Neural progenitor cell (in vitro differentiated cells): ENCODE measurements around the gene PDIA6. TPM values are rescaled to one million over a fixed set of nuclear protein-coding genes. Genes with fewer than 3 reads are reported as not detected.

Experiments
- DNase-seq: peaks from one replicate; pipeline ENCODE4 v3.0.0-alpha.2; 2016; ENCODE audit warnings: low spot score
- H2AFZ ChIP-seq: fragments of 200-600 bp; sonication (generic); replicated peaks from 2 replicates; pipeline ENCODE4 v1.6.1; 2016; ENCODE audit warnings: antibody characterized with exemption
- H3F3A ChIP-seq: fragments of 200-600 bp; sonication (generic); 2 replicates; pipeline ENCODE4 v1.6.1; 2016; ENCODE audit warnings: antibody characterized with exemption, low read depth
- H3K27ac ChIP-seq: fragments of 200-600 bp; sonication (generic); 2 replicates; pipeline ENCODE4 v1.5.1; 2016; ENCODE audit warnings: mild to moderate bottlenecking
- H3K27me3 ChIP-seq: fragments of 200-600 bp; sonication (generic); 2 replicates; pipeline ENCODE4 v1.6.1; 2016; ENCODE audit warnings: mild to moderate bottlenecking, moderate library complexity
- H3K36me3 ChIP-seq: fragments of 200-600 bp; sonication (generic); 2 replicates; pipeline ENCODE4 v1.5.1; 2016
- H3K4me1 ChIP-seq: fragments of 200-600 bp; sonication (generic); 2 replicates; pipeline ENCODE4 v1.6.1; 2016; ENCODE audit warnings: mixed run types
- H3K4me2 ChIP-seq: fragments of 200-600 bp; sonication (generic); 2 replicates; pipeline ENCODE4 v1.6.1; 2016
- H3K4me3 ChIP-seq: fragments of 200-600 bp; sonication (generic); 2 replicates; pipeline ENCODE4 v1.5.1; 2016
- H3K79me2 ChIP-seq: fragments of 200-600 bp; sonication (generic); 2 replicates; pipeline ENCODE4 v1.6.1; 2016; ENCODE audit warnings: low read depth
- H3K9ac ChIP-seq: fragments of 200-600 bp; sonication (generic); 2 replicates; pipeline ENCODE4 v1.6.1; 2016
- H3K9me3 ChIP-seq: fragments of 200-600 bp; sonication (generic); 2 replicates; pipeline ENCODE4 v1.5.1; 2016; ENCODE audit warnings: low read depth
- H4K20me1 ChIP-seq: fragments of 200-600 bp; sonication (generic); 2 replicates; pipeline ENCODE4 v1.6.1; 2016; ENCODE audit warnings: low read depth
- H3K27ac Mint-ChIP-seq: 3 replicates; pipeline ENCODE4 v1.8.0; 2021; ENCODE audit warnings: mixed read lengths
- H3K27me3 Mint-ChIP-seq: 2 replicates; pipeline ENCODE4 v1.8.0; 2022; ENCODE audit warnings: low read depth, mild to moderate bottlenecking, inconsistent platforms, moderate library complexity, mixed read lengths; ENCODE audit not compliant: insufficient read depth
- H3K36me3 Mint-ChIP-seq: 3 replicates; pipeline ENCODE4 v1.8.0; 2021; ENCODE audit warnings: mixed read lengths
- H3K4me1 Mint-ChIP-seq: 3 replicates; pipeline ENCODE4 v1.8.0; 2021; ENCODE audit warnings: mixed read lengths
- H3K4me3 Mint-ChIP-seq: 3 replicates; pipeline ENCODE4 v1.8.0; 2021; ENCODE audit warnings: mild to moderate bottlenecking, moderate library complexity, mixed read lengths
- H3K9me3 Mint-ChIP-seq: 3 replicates; pipeline ENCODE4 v1.8.0; 2020; ENCODE audit warnings: mixed read lengths
- CTCF ChIP-seq: fragments of 200-600 bp; sonication (generic); IDR thresholded peaks from 2 replicates; pipeline ENCODE4 v1.5.1; 2017; ENCODE audit warnings: antibody characterized with exemption, mild to moderate bottlenecking
- EZH2 ChIP-seq: fragments of 200-600 bp; sonication (generic); IDR thresholded peaks from 2 replicates; pipeline ENCODE4 v1.6.1; 2017; ENCODE audit warnings: antibody characterized with exemption, mild to moderate bottlenecking, moderate library complexity
- EZH2phosphoT487 ChIP-seq: fragments of 200-600 bp; sonication (generic); IDR thresholded peaks from 2 replicates; pipeline ENCODE4 v1.6.1; 2017; ENCODE audit warnings: antibody characterized with exemption
- total RNA-seq: library from RNA; depleted of rRNA; stranded (reverse); fragments of >200 nt; gene quantifications from 2 replicates; pipeline ENCODE4 v1.2.3, GENCODE V29; 2015; ENCODE audit warnings: low replicate concordance

Gene PDIA6
- total RNA-seq, 1 donor from 2014 or later, result 381 TPM

DNA sequence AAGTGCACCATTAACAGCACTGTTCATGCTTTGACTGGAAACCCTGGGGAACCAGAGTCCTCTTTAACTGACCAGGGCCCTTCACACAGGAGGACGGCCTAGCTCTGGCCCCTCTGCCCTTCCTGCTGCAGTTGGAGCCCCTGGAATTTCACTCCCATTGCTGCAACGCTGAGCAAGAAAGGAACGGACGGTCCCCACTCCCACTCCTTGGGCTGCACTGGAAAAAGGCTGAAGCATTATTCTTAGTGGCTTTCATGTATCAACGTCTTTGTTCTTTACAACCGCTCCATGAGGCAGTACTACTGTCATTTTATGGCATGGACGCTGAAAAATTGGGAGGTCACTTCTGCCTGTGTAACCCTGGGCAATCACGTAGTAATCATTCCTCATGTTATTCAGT is 9.9 kb downstream of the PDIA6 start:
- Histone ChIP-seq H3K9ac (no peak overlapping the region), H3K27ac (no peak overlapping the region), H3K36me3 (peaks cover 19% of the 10 kb centered on the region), H3K79me2 (peaks cover 87% of the 10 kb centered on the region), H3K27me3 (no peaks in the 10 kb centered on the region), H3K4me1 (peaks cover 3% of the 10 kb centered on the region), H3K4me3 (no peak overlapping the region), H3F3A (no peaks in the 10 kb centered on the region), H3K9me3 (no peaks in the 10 kb centered on the region), H3K4me2 (peak overlapping the region; percentile 31), H2AFZ (no peak overlapping the region), H4K20me1 (peaks cover 65% of the 10 kb centered on the region)
- no peak for DNase-seq
- Mint-ChIP-seq H3K4me3 (no peak overlapping the region), H3K4me1 (peaks cover 5% of the 10 kb centered on the region), H3K27me3 (no peaks in the 10 kb centered on the region), H3K9me3 (peaks cover 2% of the 10 kb centered on the region), H3K27ac (no peak overlapping the region), H3K36me3 (peaks cover 19% of the 10 kb centered on the region)
- TF ChIP-seq EZH2phosphoT487 (no peak), EZH2 (no peak), CTCF (no peak)

GRCh38 chr2:10800163-10800562 is 12.4 kb downstream of the PDIA6 start:
- DNase-seq, result no peak
- Histone ChIP-seq H4K20me1 (peaks cover 60% of the 10 kb centered on the region), H3K9ac (no peak overlapping the region), H3K4me3 (no peak overlapping the region), H3K9me3 (no peaks in the 10 kb centered on the region), H3K79me2 (peaks cover 83% of the 10 kb centered on the region), H3F3A (no peaks in the 10 kb centered on the region), H3K4me2 (no peak overlapping the region), H3K4me1 (peaks cover 3% of the 10 kb centered on the region), H3K27me3 (no peaks in the 10 kb centered on the region), H3K27ac (no peak overlapping the region), H3K36me3 (peaks cover 22% of the 10 kb centered on the region), H2AFZ (no peak overlapping the region)
- TF ChIP-seq CTCF (no peak), EZH2 (no peak), EZH2phosphoT487 (no peak)
- Mint-ChIP-seq H3K36me3 (peaks cover 24% of the 10 kb centered on the region), H3K4me3 (no peak overlapping the region), H3K9me3 (peaks cover 2% of the 10 kb centered on the region), H3K27ac (no peak overlapping the region), H3K27me3 (no peaks in the 10 kb centered on the region), H3K4me1 (peaks cover 3% of the 10 kb centered on the region)

GRCh38 chr2:10798783-10799182 is 13.8 kb downstream of the PDIA6 start:
- TF ChIP-seq EZH2phosphoT487, result no peak
- no peak for TF ChIP-seq EZH2
- TF ChIP-seq CTCF, result peak; percentile 54
- H3K36me3 Mint-ChIP-seq, result peaks cover 26% of the 10 kb centered on the region
- H4K20me1 ChIP-seq, result peaks cover 64% of the 10 kb centered on the region

More at GRCh38 chr2:10798783-10799182, 13.8 kb downstream of the PDIA6 start:
- no peaks in the 10 kb centered on the region for H3F3A ChIP-seq
- H3K9me3 ChIP-seq, result no peaks in the 10 kb centered on the region
- peaks cover 24% of the 10 kb centered on the region for H3K36me3 ChIP-seq
- Mint-ChIP-seq H3K9me3 (no peaks in the 10 kb centered on the region), H3K27ac (no peak overlapping the region), H3K27me3 (peaks cover 2% of the 10 kb centered on the region), H3K4me3 (no peak overlapping the region), H3K4me1 (peaks cover 3% of the 10 kb centered on the region)
- H3K27ac ChIP-seq, result no peak overlapping the region
- no peak overlapping the region for H3K4me2 ChIP-seq
- H3K27me3 ChIP-seq, result no peaks in the 10 kb centered on the region
- H3K4me1 ChIP-seq, result peaks cover 3% of the 10 kb centered on the region
- no peak overlapping the region for H3K4me3 ChIP-seq
- H2AFZ ChIP-seq, result no peak overlapping the region
- DNase-seq, result peak; percentile 41
- no peak overlapping the region for H3K9ac ChIP-seq
- peaks cover 84% of the 10 kb centered on the region for H3K79me2 ChIP-seq
